ENCODE data around the gene SMURF2. TPM values are rescaled to one million over a fixed set of nuclear protein-coding genes. Genes with fewer than 3 reads are reported as not detected.

SMURF2 gene
- polyA plus RNA-seq, 1 of the 3 experiments (the other 2 are of a cell fraction): 36.6 TPM

DNA sequence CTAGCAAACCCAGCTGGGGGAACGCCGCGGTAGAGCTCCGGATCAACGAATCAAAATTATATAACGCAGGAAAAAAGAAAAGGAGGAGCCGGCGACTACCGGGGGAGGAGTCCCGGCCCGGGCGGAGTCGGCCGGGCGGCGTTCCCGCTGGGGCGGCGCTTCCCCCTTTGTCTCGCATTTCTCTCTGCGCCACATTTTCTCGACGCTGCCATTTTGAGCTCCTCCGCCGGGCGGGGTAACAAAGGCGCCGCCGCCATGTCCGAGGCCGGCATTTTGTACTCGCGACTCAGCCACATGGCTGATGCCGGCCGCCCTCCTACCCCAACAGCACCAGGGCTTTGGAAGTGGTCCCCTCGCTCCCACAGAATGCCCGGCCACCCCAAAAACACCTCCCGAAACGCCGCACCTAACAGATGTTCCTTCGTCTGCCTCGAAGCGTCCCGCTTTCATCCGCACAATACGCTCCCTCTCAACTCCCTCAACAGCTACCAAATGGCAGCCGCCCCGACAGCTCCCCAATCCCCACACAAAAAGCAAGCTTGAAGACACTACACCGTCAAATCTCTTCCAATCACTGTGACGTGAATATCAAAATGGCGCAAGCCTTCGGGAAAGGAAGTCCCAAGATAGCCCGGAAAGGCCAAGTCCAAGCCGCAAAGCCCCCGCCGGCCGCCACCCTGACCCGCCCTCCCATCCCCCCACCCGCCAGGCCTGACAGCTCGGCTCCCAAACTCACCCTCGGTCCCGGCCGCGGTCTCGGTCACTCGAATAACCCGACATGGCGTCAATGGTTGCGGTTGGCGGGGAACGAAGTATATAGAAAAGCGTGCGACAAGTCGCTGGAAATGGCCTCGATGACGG lies 156.5 kb downstream of the SMURF2 start:
- peak overlapping the region; percentile 74 to 96 for H3K4me3 ChIP-seq (ENCODE audit: low read depth in 2 of 2, low read length in 1 of 2)
- peak overlapping the region; percentile 86 for H3K4me2 ChIP-seq
- H3K4me1 ChIP-seq (ENCODE audit: control insufficient read depth in 1 of 2, insufficient read depth in 2 of 2, low read depth in 1 of 2, low read length in 1 of 2): peaks cover 30 to 34% of the 10 kb centered on the region in 2 experiments
- H3K9me3 ChIP-seq: no peaks in the 10 kb centered on the region
- H3F3A ChIP-seq (replicated peaks; ENCODE audit: insufficient read depth): peaks cover 53% of the 10 kb centered on the region
- H3K27me3 ChIP-seq (ENCODE audit: insufficient read depth): no peaks in the 10 kb centered on the region
- DNase-seq: peak; percentile 85
- H4K20me1 ChIP-seq (ENCODE audit: insufficient read depth): peaks cover 76% of the 10 kb centered on the region
- ChIA-PET POLR2A (interaction anchor here (0.5 to 4.1 kb wide), 28 partner anchors 10 to 678 kb away, joined by 3 to 140 read pairs (median 4); partner anchors contain the start of genes FTSJ3, POLG2, PSMC5 and SMARCD2), CTCF (interaction anchor here (0.7 to 13.6 kb wide), 10 partner anchors 8 to 664 kb away, joined by 3 to 122 read pairs (median 4); partner anchors contain the start of gene POLG2)
- H3K36me3 ChIP-seq (replicated peaks in 1 of 2; ENCODE audit: control insufficient read depth in 1 of 2, insufficient read depth in 2 of 2, low read length in 1 of 2): peaks cover 65 to 68% of the 10 kb centered on the region in 2 experiments
- H3K9ac ChIP-seq: peak overlapping the region; percentile 100
- H3K79me2 ChIP-seq (ENCODE audit: insufficient read depth): peaks cover 93% of the 10 kb centered on the region
- peak overlapping the region; percentile 98 to 100 for H3K27ac ChIP-seq (ENCODE audit: low read depth in 2 of 2, low read length in 1 of 2)
- no peak overlapping the region for H2AFZ ChIP-seq (ENCODE audit: low read depth)
- TF ChIP-seq, protein P1, sequence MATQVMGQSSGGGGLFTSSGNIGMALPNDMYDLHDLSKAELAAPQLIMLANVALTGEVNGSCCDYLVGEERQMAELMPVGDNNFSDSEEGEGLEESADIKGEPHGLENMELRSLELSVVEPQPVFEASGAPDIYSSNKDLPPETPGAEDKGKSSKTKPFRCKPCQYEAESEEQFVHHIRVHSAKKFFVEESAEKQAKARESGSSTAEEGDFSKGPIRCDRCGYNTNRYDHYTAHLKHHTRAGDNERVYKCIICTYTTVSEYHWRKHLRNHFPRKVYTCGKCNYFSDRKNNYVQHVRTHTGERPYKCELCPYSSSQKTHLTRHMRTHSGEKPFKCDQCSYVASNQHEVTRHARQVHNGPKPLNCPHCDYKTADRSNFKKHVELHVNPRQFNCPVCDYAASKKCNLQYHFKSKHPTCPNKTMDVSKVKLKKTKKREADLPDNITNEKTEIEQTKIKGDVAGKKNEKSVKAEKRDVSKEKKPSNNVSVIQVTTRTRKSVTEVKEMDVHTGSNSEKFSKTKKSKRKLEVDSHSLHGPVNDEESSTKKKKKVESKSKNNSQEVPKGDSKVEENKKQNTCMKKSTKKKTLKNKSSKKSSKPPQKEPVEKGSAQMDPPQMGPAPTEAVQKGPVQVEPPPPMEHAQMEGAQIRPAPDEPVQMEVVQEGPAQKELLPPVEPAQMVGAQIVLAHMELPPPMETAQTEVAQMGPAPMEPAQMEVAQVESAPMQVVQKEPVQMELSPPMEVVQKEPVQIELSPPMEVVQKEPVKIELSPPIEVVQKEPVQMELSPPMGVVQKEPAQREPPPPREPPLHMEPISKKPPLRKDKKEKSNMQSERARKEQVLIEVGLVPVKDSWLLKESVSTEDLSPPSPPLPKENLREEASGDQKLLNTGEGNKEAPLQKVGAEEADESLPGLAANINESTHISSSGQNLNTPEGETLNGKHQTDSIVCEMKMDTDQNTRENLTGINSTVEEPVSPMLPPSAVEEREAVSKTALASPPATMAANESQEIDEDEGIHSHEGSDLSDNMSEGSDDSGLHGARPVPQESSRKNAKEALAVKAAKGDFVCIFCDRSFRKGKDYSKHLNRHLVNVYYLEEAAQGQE (IDR thresholded peaks at IDR 0.05; ENCODE audit: low read depth, low read length): peak; percentile 71; the same call in 1 of the 2 replicates
- TF ChIP-seq, protein P2, sequence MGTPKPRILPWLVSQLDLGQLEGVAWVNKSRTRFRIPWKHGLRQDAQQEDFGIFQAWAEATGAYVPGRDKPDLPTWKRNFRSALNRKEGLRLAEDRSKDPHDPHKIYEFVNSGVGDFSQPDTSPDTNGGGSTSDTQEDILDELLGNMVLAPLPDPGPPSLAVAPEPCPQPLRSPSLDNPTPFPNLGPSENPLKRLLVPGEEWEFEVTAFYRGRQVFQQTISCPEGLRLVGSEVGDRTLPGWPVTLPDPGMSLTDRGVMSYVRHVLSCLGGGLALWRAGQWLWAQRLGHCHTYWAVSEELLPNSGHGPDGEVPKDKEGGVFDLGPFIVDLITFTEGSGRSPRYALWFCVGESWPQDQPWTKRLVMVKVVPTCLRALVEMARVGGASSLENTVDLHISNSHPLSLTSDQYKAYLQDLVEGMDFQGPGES (IDR thresholded peaks at IDR 0.05; ENCODE audit: low read depth, low read length): no peak
- TF ChIP-seq, protein P3, sequence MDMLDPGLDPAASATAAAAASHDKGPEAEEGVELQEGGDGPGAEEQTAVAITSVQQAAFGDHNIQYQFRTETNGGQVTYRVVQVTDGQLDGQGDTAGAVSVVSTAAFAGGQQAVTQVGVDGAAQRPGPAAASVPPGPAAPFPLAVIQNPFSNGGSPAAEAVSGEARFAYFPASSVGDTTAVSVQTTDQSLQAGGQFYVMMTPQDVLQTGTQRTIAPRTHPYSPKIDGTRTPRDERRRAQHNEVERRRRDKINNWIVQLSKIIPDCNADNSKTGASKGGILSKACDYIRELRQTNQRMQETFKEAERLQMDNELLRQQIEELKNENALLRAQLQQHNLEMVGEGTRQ (IDR thresholded peaks at IDR 0.05; ENCODE audit: borderline replicate concordance, low read depth, low read length): no peak
- TF ChIP-seq YY1 (IDR thresholded peaks at IDR 0.05; ENCODE audit: low read depth) (peak; percentile 97), FOXJ3 (CRISPR knock-in tag; IDR thresholded peaks at IDR 0.05) (no peak), GATA2 (CRISPR knock-in tag; IDR thresholded peaks at IDR 0.05) (no peak), MXI1 (IDR thresholded peaks at IDR 0.05; ENCODE audit: low read depth, low read length) (peak; percentile 80), TEAD4 (IDR thresholded peaks at IDR 0.05; ENCODE audit: borderline replicate concordance, insufficient read depth) (peak; percentile 82), CHD2 (IDR thresholded peaks at IDR 0.05; ENCODE audit: low read length, partially characterized antibody) (peak; percentile 77), TAF1 (IDR thresholded peaks at IDR 0.05; ENCODE audit: borderline replicate concordance, low read depth, low read length) (peak; percentile 98), ELF1 (IDR thresholded peaks at IDR 0.05) (peak; percentile 38; the same call in 1 of the 2 replicates), EP300 (IDR thresholded peaks at IDR 0.05; ENCODE audit: borderline replicate concordance in 1 of 2, low read depth in 1 of 2, low read length in 1 of 2) (no peak), SIN3A (IDR thresholded peaks at IDR 0.05; ENCODE audit: borderline replicate concordance, low read depth, low read length) (peak; percentile 96), POLR2AphosphoS5 (IDR thresholded peaks at IDR 0.05; ENCODE audit: low read depth, low read length) (peak; percentile 87)
- TF ChIP-seq, protein P4, sequence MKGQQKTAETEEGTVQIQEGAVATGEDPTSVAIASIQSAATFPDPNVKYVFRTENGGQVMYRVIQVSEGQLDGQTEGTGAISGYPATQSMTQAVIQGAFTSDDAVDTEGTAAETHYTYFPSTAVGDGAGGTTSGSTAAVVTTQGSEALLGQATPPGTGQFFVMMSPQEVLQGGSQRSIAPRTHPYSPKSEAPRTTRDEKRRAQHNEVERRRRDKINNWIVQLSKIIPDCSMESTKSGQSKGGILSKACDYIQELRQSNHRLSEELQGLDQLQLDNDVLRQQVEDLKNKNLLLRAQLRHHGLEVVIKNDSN (IDR thresholded peaks at IDR 0.05; ENCODE audit: borderline replicate concordance, low read depth): no peak
- TF ChIP-seq, protein P5, sequence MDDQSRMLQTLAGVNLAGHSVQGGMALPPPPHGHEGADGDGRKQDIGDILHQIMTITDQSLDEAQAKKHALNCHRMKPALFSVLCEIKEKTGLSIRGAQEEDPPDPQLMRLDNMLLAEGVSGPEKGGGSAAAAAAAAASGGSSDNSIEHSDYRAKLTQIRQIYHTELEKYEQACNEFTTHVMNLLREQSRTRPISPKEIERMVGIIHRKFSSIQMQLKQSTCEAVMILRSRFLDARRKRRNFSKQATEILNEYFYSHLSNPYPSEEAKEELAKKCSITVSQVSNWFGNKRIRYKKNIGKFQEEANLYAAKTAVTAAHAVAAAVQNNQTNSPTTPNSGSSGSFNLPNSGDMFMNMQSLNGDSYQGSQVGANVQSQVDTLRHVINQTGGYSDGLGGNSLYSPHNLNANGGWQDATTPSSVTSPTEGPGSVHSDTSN (IDR thresholded peaks at IDR 0.05): peak; percentile 46
- TF ChIP-seq, protein P6, sequence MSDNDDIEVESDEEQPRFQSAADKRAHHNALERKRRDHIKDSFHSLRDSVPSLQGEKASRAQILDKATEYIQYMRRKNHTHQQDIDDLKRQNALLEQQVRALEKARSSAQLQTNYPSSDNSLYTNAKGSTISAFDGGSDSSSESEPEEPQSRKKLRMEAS (IDR thresholded peaks at IDR 0.05; ENCODE audit: low read depth): peak; percentile 91
- TF ChIP-seq, protein P7, sequence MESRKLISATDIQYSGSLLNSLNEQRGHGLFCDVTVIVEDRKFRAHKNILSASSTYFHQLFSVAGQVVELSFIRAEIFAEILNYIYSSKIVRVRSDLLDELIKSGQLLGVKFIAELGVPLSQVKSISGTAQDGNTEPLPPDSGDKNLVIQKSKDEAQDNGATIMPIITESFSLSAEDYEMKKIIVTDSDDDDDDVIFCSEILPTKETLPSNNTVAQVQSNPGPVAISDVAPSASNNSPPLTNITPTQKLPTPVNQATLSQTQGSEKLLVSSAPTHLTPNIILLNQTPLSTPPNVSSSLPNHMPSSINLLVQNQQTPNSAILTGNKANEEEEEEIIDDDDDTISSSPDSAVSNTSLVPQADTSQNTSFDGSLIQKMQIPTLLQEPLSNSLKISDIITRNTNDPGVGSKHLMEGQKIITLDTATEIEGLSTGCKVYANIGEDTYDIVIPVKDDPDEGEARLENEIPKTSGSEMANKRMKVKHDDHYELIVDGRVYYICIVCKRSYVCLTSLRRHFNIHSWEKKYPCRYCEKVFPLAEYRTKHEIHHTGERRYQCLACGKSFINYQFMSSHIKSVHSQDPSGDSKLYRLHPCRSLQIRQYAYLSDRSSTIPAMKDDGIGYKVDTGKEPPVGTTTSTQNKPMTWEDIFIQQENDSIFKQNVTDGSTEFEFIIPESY (IDR thresholded peaks at IDR 0.05; ENCODE audit: borderline replicate concordance, low read depth): no peak
- 1% methylated on average over 76 of the region's 76 CpGs for WGBS (ENCODE audit: low lambda C conversion rate)
- no peaks in the 10 kb centered on the region for H3K9me2 ChIP-seq
